ENCODE results near the gene ASCL5. TPM values are rescaled to one million over a fixed set of nuclear protein-coding genes. Genes with fewer than 3 reads are reported as not detected.
A peak's percentile ranks its signal among the peaks of the same experiment; 100 is the strongest.

Gene ASCL5
- total RNA-seq, 1 donor from 2014 or later: 0.29 TPM

GRCh38 chr1:201156346-201156745 is 29.4 kb upstream of the ASCL5 start:
- no peak for ATAC-seq
- H3K27me3 ChIP-seq: no peaks in the 10 kb centered on the region
- H3K36me3 ChIP-seq: peaks cover 4% of the 10 kb centered on the region

GRCh38 chr1:201155354-201155753 is 28.4 kb upstream of the ASCL5 start:
- Histone ChIP-seq H3K4me1 (peaks cover 13% of the 10 kb centered on the region), H3K9me3 (no peaks in the 10 kb centered on the region), H3K27ac (no peak overlapping the region), H3K36me3 (peaks cover 8% of the 10 kb centered on the region), H3K27me3 (no peaks in the 10 kb centered on the region), H3K4me3 (no peak overlapping the region)
- intact Hi-C loops (cut with DNase I): no loop called here
- no peak for TF ChIP-seq CTCF (IDR thresholded peaks at IDR 0.05)
- no peak for ATAC-seq
- DNase-seq: no peak

More at GRCh38 chr1:201156346-201156745, 29.4 kb upstream of the ASCL5 start:
- Histone ChIP-seq H3K4me3 (no peak overlapping the region), H3K4me1 (peaks cover 13% of the 10 kb centered on the region), H3K27ac (no peak overlapping the region), H3K9me3 (no peaks in the 10 kb centered on the region)
- intact Hi-C loops (cut with DNase I): no loop called here
- no peak for TF ChIP-seq CTCF (IDR thresholded peaks at IDR 0.05)
- DNase-seq: no peak

- no peak for TF ChIP-seq CTCF (IDR thresholded peaks at IDR 0.05)
- Histone ChIP-seq H3K9me3 (no peaks in the 10 kb centered on the region), H3K27ac (peak within 1 kb of the TSS; percentile 86), H3K36me3 (peaks cover 8% of the 10 kb centered on the region), H3K4me3 (peak within 1 kb of the TSS; percentile 82), H3K4me1 (peaks cover 13% of the 10 kb centered on the region), H3K27me3 (no peaks in the 10 kb centered on the region)
- peak; percentile 94 for ATAC-seq
- DNase-seq: peak; percentile 97
- intact Hi-C loops (cut with DNase I): no loop called here
Measured at GRCh38 chr1:201154389-201155165, 27.6 kb upstream of the ASCL5 start, which contains the start of gene TMEM9. TMEM9 (minus strand) TSS chr1:201154474; CDS start chr1:201153923, 551 bp downstream.

GRCh38 chr1:201153474-201154388 is 26.7 kb upstream of the ASCL5 start:
- intact Hi-C loops (cut with DNase I): loop anchor here (2.0 kb wide), 1 partner anchor 29 kb away; no protein-coding TSS in a partner anchor
- ATAC-seq: peak; percentile 82
- TF ChIP-seq CTCF (IDR thresholded peaks at IDR 0.05): no peak
- Histone ChIP-seq H3K36me3 (peaks cover 10% of the 10 kb centered on the region), H3K4me3 (peak overlapping the region; percentile 82), H3K4me1 (peaks cover 13% of the 10 kb centered on the region), H3K27ac (peak overlapping the region; percentile 86), H3K9me3 (no peaks in the 10 kb centered on the region), H3K27me3 (no peaks in the 10 kb centered on the region)
- no peak for DNase-seq

- no peaks in the 10 kb centered on the region for H3K9me3 ChIP-seq
- H3K27me3 ChIP-seq: no peaks in the 10 kb centered on the region
- H3K36me3 ChIP-seq: peaks cover 43% of the 10 kb centered on the region
- H3K4me1 ChIP-seq: peaks cover 9% of the 10 kb centered on the region
- DNase-seq: peak; percentile 7
- ATAC-seq: peak; percentile 8
- intact Hi-C loops (cut with DNase I): no loop called here
- H3K27ac ChIP-seq: no peak overlapping the region
- H3K4me3 ChIP-seq: no peak overlapping the region
- peak; percentile 30 for TF ChIP-seq CTCF (IDR thresholded peaks at IDR 0.05)
Measured at GRCh38 chr1:201149400-201149799, 22.4 kb upstream of the ASCL5 start.

All from upper lobe of right lung (tissue), 1 donor.